A549 (cell line): ENCODE measurements around the gene RHCE.
"Not testable (repeated sequence)": the region's sequence is repeated elsewhere in the genome, so short reads cannot be mapped to it uniquely, and the experiment has no call there.

Experiments used
- BHLHE40 ChIP-seq: IDR thresholded peaks from 2 replicates; pipeline ENCODE4 v1.6.1; 2012; ENCODE audit warnings: low read depth, low read length, inconsistent platforms
- ESRRA ChIP-seq: fragments of 150-350 bp; IDR thresholded peaks from 2 replicates; pipeline ENCODE4 v1.6.1; 2014; ENCODE audit warnings: mild to moderate bottlenecking, low read length, borderline replicate concordance
- HMGXB4 ChIP-seq: fragments of 250-450 bp; sonication (Bioruptor Pico); IDR thresholded peaks from 2 replicates; pipeline ENCODE4 v1.5.0; 2021; ENCODE audit warnings: mild to moderate bottlenecking, moderate library complexity, borderline replicate concordance
- JUN ChIP-seq, 2 experiments: fragments of >200 bp; sonication (Bioruptor Twin); formaldehyde crosslinking; IDR thresholded peaks; 2 replicates in 1 of 2; 3 replicates in 1 of 2; pipeline ENCODE4 v1.6.1; 2016 to 2017
- MAFK ChIP-seq: fragments of 450-650 bp; IDR thresholded peaks from 2 replicates; pipeline ENCODE4 v1.6.1; 2014; ENCODE audit not compliant: partially characterized antibody
- MYC ChIP-seq: IDR thresholded peaks from 2 replicates; pipeline ENCODE4 v1.6.1; 2012; ENCODE audit warnings: mild to moderate bottlenecking, inconsistent platforms, low read length, improper control_type of control experiment, borderline replicate concordance
- POLR2A ChIP-seq: IDR thresholded peaks from 2 replicates; pipeline ENCODE4 v1.6.1; 2012; ENCODE audit warnings: mild to moderate bottlenecking, low read length
- RAD21 ChIP-seq, 2 experiments: fragments of >200 bp in 1 of 2; sonication (Bioruptor Twin) in 1 of 2; formaldehyde crosslinking in 1 of 2; IDR thresholded peaks in 1 of 2; conservative IDR thresholded peaks in 1 of 2; 2 replicates in 1 of 2; 3 replicates in 1 of 2; pipeline ENCODE4 v1.6.1; 2012 to 2018; ENCODE audit warnings: inconsistent platforms in 1 of 2
- RCOR1 ChIP-seq: fragments of 150-350 bp; IDR thresholded peaks from 2 replicates; pipeline ENCODE4 v1.6.1; 2014; ENCODE audit warnings: antibody characterized with exemption, low read length, low read depth
- RFX5 ChIP-seq: fragments of 450-650 bp; IDR thresholded peaks from 2 replicates; pipeline ENCODE4 v1.7.1; 2014; ENCODE audit warnings: antibody characterized with exemption, mild to moderate bottlenecking, moderate library complexity
- USF2 ChIP-seq: fragments of 450-650 bp; IDR thresholded peaks from 2 replicates; pipeline ENCODE4 v1.6.1; 2014; ENCODE audit warnings: antibody characterized with exemption
- ZNF302 ChIP-seq: fragments of 250-450 bp; sonication (Bioruptor Pico); IDR thresholded peaks from 2 replicates; pipeline ENCODE4 v1.9.0; 2021; ENCODE audit warnings: inconsistent platforms, mild to moderate bottlenecking, moderate library complexity
- TF ChIP-seq, protein P1 (sequence below): fragments of >200 bp; sonication (Bioruptor Twin); formaldehyde crosslinking; IDR thresholded peaks from 3 replicates; pipeline ENCODE4 v1.5.1; 2016
- TF ChIP-seq, protein P2 (sequence below): fragments of 200-600 bp; sonication (generic); IDR thresholded peaks from 2 replicates; pipeline ENCODE4 v1.6.1; 2016; ENCODE audit warnings: antibody characterized with exemption, mild to moderate bottlenecking, moderate library complexity

DNA sequence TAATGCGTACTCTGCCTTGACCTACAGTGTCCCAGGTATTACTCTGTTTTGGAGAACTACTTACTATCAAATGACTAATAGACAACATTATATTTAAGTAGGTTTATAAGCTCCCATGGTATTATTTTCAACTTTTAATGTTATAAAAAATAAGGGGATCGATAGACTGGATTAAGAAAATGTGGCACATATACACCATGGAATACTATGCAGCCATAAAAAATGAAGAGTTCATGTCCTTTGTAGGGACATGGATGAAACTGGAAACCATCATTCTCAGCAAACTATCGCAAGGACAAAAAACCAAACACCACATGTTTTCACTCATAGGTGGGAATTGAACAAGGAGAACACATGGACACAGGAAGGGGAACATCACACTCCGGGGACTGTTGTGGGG, 40.2 kb upstream of the RHCE start:
- not testable (repeated sequence) for TF ChIP-seq ESRRA; MYC; RFX5; JUN (IDR thresholded peaks at IDR 0.05); MAFK; BHLHE40; RAD21 (conservative IDR thresholded peaks at IDR 0.05 in 1 of 2, IDR thresholded peaks at IDR 0.05 in 1 of 2); POLR2A; HMGXB4 (CRISPR knock-in tag); RCOR1; ZNF302 (CRISPR knock-in tag); USF2
- TF ChIP-seq, protein P1, sequence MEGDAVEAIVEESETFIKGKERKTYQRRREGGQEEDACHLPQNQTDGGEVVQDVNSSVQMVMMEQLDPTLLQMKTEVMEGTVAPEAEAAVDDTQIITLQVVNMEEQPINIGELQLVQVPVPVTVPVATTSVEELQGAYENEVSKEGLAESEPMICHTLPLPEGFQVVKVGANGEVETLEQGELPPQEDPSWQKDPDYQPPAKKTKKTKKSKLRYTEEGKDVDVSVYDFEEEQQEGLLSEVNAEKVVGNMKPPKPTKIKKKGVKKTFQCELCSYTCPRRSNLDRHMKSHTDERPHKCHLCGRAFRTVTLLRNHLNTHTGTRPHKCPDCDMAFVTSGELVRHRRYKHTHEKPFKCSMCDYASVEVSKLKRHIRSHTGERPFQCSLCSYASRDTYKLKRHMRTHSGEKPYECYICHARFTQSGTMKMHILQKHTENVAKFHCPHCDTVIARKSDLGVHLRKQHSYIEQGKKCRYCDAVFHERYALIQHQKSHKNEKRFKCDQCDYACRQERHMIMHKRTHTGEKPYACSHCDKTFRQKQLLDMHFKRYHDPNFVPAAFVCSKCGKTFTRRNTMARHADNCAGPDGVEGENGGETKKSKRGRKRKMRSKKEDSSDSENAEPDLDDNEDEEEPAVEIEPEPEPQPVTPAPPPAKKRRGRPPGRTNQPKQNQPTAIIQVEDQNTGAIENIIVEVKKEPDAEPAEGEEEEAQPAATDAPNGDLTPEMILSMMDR, result not testable (repeated sequence)
- TF ChIP-seq, protein P2, sequence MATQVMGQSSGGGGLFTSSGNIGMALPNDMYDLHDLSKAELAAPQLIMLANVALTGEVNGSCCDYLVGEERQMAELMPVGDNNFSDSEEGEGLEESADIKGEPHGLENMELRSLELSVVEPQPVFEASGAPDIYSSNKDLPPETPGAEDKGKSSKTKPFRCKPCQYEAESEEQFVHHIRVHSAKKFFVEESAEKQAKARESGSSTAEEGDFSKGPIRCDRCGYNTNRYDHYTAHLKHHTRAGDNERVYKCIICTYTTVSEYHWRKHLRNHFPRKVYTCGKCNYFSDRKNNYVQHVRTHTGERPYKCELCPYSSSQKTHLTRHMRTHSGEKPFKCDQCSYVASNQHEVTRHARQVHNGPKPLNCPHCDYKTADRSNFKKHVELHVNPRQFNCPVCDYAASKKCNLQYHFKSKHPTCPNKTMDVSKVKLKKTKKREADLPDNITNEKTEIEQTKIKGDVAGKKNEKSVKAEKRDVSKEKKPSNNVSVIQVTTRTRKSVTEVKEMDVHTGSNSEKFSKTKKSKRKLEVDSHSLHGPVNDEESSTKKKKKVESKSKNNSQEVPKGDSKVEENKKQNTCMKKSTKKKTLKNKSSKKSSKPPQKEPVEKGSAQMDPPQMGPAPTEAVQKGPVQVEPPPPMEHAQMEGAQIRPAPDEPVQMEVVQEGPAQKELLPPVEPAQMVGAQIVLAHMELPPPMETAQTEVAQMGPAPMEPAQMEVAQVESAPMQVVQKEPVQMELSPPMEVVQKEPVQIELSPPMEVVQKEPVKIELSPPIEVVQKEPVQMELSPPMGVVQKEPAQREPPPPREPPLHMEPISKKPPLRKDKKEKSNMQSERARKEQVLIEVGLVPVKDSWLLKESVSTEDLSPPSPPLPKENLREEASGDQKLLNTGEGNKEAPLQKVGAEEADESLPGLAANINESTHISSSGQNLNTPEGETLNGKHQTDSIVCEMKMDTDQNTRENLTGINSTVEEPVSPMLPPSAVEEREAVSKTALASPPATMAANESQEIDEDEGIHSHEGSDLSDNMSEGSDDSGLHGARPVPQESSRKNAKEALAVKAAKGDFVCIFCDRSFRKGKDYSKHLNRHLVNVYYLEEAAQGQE, result not testable (repeated sequence)
